NCI-H128 (cell line): Measurements from ENCODE around the gene PIGW.

Source experiments
- DNase-seq: peaks from one replicate; lab custom pipeline; 2025; ENCODE audit not compliant: unreplicated experiment; lab: John Stamatoyannopoulos, UW

PIGW gene

GRCh38 chr17:36545077-36545464, 10.3 kb downstream of the PIGW start:
- DNase-seq = no peak

- DNase-seq = peak; percentile 89
These were observed 11.0 kb downstream of the PIGW start for GRCh38 chr17:36545465-36546417.

- DNase-seq = no peak
These were observed 11.8 kb downstream of the PIGW start for GRCh38 chr17:36546418-36547093.

- no peak for DNase-seq
These were observed 13.0 kb downstream of the PIGW start for GRCh38 chr17:36547776-36548175.

- no peak for DNase-seq
These were observed 16.0 kb downstream of the PIGW start for GRCh38 chr17:36550491-36551417.

GRCh38 chr17:36553459-36553858, 18.7 kb downstream of the PIGW start:
- DNase-seq = no peak

- DNase-seq = no peak
These were observed 31.3 kb downstream of the PIGW start for GRCh38 chr17:36566081-36566480.

GRCh38 chr17:36575028-36575427, 40.2 kb downstream of the PIGW start:
- no peak for DNase-seq

- no peak for DNase-seq
These were observed 42.0 kb downstream of the PIGW start for GRCh38 chr17:36576793-36577192.

- no peak for DNase-seq
These were observed 43.9 kb downstream of the PIGW start for GRCh38 chr17:36578671-36579070.

- no peak for DNase-seq
These were observed 49.0 kb downstream of the PIGW start for GRCh38 chr17:36583787-36584186.

GRCh38 chr17:36586138-36586537, 51.4 kb downstream of the PIGW start:
- no peak for DNase-seq
